Measurements from ENCODE around the gene POU3F3. TPM values are rescaled to one million over a fixed set of nuclear protein-coding genes. Genes with fewer than 3 reads are reported as not detected.

Gene POU3F3
- total RNA-seq, 4 donors from 2014 or later, result 0.20 to 25.6 (median 13.5) TPM; not detected in 1

DNA sequence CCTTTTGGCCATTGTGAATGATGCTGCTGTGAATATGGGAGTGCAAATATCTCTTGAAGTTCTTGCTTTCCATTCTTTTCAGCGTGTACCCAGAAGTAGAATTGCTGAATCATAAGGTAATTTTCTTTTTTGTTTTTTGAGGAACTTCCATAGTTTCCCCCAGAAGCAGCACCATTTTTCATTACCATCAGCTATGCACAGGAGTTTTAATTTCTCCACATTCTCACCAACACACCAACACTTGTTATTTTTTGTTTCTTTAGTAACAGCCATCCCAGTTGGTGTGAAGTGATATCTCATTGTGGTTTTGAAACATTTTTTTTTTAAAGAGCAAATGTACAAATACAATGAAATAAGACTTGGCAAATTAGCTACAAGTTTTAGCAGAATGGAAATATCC, 21.3 kb downstream of the POU3F3 start:
- Histone ChIP-seq H3K27ac (no peak overlapping the region), H3K36me3 (no peaks in the 10 kb centered on the region), H3K9me3 (no peaks in the 10 kb centered on the region), H3K4me3 (no peak overlapping the region), H3K27me3 (peaks cover 93% of the 10 kb centered on the region), H3K4me1 (peaks cover 0 to 22% (median 8%) of the 10 kb centered on the region in 3 donors)
- WGBS, 2 donors (ENCODE audit: low coverage in 1 of 2), result 71 to 100% methylated on average over 1 of the region's 1 CpG
- ATAC-seq, result no peak
- TF ChIP-seq EP300 (IDR thresholded peaks at IDR 0.05) (no peak), POLR2A (IDR thresholded peaks at IDR 0.05) (no peak), POLR2AphosphoS5 (IDR thresholded peaks at IDR 0.05) (no peak)
- TF ChIP-seq, protein P1, sequence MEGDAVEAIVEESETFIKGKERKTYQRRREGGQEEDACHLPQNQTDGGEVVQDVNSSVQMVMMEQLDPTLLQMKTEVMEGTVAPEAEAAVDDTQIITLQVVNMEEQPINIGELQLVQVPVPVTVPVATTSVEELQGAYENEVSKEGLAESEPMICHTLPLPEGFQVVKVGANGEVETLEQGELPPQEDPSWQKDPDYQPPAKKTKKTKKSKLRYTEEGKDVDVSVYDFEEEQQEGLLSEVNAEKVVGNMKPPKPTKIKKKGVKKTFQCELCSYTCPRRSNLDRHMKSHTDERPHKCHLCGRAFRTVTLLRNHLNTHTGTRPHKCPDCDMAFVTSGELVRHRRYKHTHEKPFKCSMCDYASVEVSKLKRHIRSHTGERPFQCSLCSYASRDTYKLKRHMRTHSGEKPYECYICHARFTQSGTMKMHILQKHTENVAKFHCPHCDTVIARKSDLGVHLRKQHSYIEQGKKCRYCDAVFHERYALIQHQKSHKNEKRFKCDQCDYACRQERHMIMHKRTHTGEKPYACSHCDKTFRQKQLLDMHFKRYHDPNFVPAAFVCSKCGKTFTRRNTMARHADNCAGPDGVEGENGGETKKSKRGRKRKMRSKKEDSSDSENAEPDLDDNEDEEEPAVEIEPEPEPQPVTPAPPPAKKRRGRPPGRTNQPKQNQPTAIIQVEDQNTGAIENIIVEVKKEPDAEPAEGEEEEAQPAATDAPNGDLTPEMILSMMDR (IDR thresholded peaks at IDR 0.05), result no peak

DNA sequence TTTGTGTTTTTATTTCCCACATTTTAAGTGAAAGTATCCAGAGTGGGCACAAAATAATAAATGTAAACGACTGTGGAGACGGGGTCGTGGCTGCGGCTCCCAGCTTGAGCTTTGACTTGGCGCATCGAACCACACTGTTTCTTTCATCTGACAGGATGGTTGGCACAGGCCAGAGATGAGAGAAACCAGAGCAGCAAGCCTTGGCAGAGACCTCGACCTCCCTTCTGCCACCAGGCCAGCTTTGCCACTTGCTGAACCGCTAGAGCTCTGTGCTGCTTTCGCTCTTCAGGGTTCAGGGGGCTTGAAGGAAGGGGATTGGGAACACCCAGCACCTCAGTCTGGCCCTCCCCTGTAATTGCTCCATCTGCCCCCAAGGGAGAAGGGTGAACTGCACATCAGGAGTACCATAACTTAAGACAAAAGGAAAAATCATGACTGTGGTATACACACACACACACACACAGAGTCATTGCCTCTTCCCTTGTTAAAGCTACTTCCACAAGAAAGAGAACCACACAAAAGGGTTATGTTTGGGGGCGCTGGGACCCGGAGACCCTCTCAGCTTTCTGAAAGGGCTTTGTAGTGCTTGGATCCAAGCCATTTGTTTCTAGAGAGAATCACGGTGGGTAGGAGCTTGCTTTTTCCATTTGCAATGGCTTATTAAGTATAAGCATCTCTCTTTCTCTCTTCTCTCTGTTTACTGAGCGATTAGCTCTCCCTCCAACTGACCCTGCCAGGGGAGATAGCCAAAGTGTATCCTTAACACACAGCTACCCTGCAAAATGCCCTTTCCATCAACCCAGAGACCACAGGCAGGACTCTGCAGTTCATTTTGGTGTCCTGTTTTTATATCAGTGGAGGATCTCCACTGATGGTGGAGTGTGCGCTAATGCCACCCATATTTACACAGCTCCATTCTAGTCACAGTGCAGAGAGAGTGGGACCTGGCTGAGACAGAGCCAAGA, 23.0 kb downstream of the POU3F3 start:
- Histone ChIP-seq H3K36me3 (no peaks in the 10 kb centered on the region), H3K27me3 (peaks cover 89% of the 10 kb centered on the region), H3K27ac (no peak overlapping the region), H3K4me3 (no peak overlapping the region), H3K9me3 (no peaks in the 10 kb centered on the region), H3K4me1 (peaks cover 0 to 19% (median 8%) of the 10 kb centered on the region in 3 donors)
- WGBS, 2 donors (ENCODE audit: low coverage in 1 of 2), result 58 to 59% methylated on average over 4 to 8 of the region's 14 CpGs
- TF ChIP-seq POLR2AphosphoS5 (IDR thresholded peaks at IDR 0.05) (peak; percentile 38), POLR2A (IDR thresholded peaks at IDR 0.05) (no peak)
- no peak for ATAC-seq

DNA sequence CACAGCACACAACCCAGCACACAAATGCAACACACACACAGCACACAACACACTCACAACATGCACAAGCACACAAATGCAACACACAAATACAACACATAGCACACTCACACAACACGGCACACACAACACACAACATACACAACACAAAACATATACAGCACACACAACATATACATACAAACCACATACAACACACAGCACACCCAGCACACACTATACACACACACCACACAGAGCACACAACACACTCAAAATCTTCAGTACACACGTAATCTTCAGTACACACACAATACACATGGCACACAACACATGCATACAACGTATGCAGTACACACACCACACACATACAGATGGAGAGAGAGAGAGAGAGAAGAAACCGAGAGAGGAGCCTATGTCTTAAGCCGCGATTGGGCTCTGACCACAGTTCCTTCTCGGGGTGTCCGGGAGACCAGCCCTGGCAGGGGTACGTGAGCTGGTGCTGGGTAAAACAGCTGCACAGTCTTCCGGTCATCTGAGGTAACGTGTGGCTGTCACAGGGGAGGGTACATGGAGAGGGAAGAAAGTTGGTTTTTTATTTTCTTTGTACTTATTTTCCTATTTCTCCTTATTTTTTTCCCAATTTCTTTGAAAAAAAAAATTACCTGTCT, 25.1 kb downstream of the POU3F3 start:
- TF ChIP-seq POLR2AphosphoS5 (IDR thresholded peaks at IDR 0.05) (no peak), EP300 (IDR thresholded peaks at IDR 0.05) (no peak), POLR2A (IDR thresholded peaks at IDR 0.05) (no peak)
- TF ChIP-seq, protein P1 (IDR thresholded peaks at IDR 0.05), result no peak

DNA sequence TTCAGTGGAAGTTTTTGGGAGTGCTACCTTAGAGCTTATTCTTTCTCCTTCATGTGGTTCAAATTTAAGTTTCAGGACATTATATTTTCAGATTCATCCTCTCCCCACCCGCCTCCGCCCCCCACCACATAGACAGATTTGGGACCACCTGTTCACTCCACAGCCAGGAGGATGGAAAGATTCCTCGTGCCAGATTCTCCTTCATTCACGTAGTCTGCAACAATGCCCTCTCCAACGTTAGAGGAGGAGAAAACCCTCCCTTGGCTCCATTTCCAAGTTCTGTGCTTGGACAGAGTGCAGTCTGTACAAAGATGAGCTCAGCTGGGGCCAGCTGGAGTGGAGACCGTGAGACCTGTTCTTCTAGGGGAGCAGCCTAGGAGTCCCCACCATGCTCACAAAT, 26.2 kb downstream of the POU3F3 start:
- Histone ChIP-seq H3K9me3 (no peaks in the 10 kb centered on the region), H3K27ac (no peak overlapping the region), H3K4me1 (no peaks in the 10 kb centered on the region), H3K27me3 (peaks cover 87% of the 10 kb centered on the region), H3K36me3 (no peaks in the 10 kb centered on the region), H3K4me3 (no peak overlapping the region)
- 61% methylated on average over 4 of the region's 6 CpGs; no CpG with 5 or more reads in 1 of the 2 donors for WGBS, 2 donors (ENCODE audit: low coverage in 1 of 2)
- no peak for ATAC-seq
- TF ChIP-seq, protein P1 (IDR thresholded peaks at IDR 0.05), result no peak
- TF ChIP-seq POLR2A (IDR thresholded peaks at IDR 0.05) (no peak), EP300 (IDR thresholded peaks at IDR 0.05) (no peak), POLR2AphosphoS5 (IDR thresholded peaks at IDR 0.05) (no peak)

More for the DNA sequence above, 25.1 kb downstream of the POU3F3 start:
- WGBS, 2 donors (ENCODE audit: low coverage in 1 of 2), result 68 to 82% methylated on average over 6 to 11 of the region's 11 CpGs
- peaks cover 86% of the 10 kb centered on the region for H3K27me3 ChIP-seq
- H3K27ac ChIP-seq, result no peak overlapping the region
- ATAC-seq, result no peak
- H3K4me1 ChIP-seq, result no peaks in the 10 kb centered on the region
- H3K36me3 ChIP-seq, result no peaks in the 10 kb centered on the region
- H3K9me3 ChIP-seq, result no peaks in the 10 kb centered on the region
- H3K4me3 ChIP-seq, result no peak overlapping the region

DNA sequence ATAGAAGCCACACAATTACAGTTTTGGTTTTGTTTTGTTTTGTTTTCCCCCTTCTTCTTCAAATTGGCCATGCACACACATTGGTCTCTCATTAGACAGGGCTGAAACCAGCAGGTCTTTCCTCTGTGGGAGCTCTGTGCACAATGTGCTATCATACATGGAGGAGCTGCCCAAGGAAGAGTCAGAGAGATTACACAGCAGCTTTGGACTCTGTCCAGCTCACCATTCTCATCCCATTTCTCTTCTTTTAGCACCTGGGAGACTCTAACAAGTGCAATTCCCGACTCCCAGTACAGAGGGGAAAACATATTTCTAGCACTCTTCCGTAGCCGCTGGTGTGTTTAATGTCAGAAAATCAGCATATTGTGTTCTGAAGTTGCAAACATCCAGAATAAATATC, 29.4 kb downstream of the POU3F3 start:
- Histone ChIP-seq H3K36me3 (no peaks in the 10 kb centered on the region), H3K27ac (no peak overlapping the region), H3K4me1 (no peaks in the 10 kb centered on the region), H3K4me3 (no peak overlapping the region), H3K9me3 (no peaks in the 10 kb centered on the region), H3K27me3 (peaks cover 84% of the 10 kb centered on the region)
- no peak for ATAC-seq
- TF ChIP-seq, protein P1 (IDR thresholded peaks at IDR 0.05), result no peak
- TF ChIP-seq EP300 (IDR thresholded peaks at IDR 0.05) (no peak), POLR2A (IDR thresholded peaks at IDR 0.05) (no peak), POLR2AphosphoS5 (IDR thresholded peaks at IDR 0.05) (no peak)
- WGBS, 2 donors (ENCODE audit: low coverage in 1 of 2), result 38 to 42% methylated on average over 3 of the region's 3 CpGs
